NT2/D1 (cell line): ENCODE results near the gene PAQR8.

Experiments
- SUZ12 ChIP-seq: IDR thresholded peaks from 2 replicates; pipeline ENCODE4 v1.6.1; 2011; ENCODE audit not compliant: insufficient read length, insufficient read depth; ENCODE audit errors: extremely low read depth
- ZNF274 ChIP-seq: IDR thresholded peaks from 2 replicates; pipeline ENCODE4 v1.6.1; 2011; ENCODE audit warnings: mild to moderate bottlenecking, low read depth, low read length

DNA sequence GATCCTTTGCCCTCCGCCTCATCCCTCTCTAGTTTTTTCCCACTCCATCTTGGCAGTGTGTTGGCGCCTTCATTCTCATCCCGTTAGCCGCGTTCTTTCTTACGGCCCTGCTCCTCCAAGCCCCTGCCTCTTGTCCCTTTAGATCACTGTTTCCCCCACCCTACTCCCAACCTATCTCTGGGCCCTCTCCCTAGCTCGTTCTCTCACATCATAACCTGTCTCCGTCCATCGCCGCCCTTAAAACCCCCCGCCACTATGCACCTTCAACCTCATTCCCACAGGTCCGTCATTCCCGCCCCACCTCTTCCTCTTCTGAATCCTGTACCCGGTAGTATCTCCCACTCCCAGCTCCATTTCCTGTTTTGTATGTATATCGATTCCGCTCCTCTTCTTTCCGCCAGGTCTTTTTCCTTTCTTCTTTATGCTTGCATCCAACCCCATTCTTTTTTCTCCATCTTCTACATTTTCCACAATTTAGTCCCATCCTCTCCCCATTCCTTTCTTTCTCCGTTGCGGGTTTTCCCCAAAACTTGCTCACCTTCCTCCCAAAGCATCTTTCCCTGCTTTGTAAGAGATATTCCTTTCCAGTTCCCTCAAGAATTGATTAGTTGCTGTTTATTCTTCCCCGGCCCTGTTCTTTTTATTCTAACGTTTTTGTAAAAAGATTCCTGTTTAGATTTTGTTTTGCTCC, 58.9 kb downstream of the PAQR8 start:
- TF ChIP-seq ZNF274 (no peak), SUZ12 (no peak)
